ENCODE measurements around the gene EEF2K.

The EEF2K gene

GRCh38 chr16:22239131-22239805 lies 33.2 kb downstream of the EEF2K start:
- DNase-seq (ENCODE audit: insufficient read length, low spot score) (no peak), FAIRE-seq (no peak)

- FAIRE-seq = no peak
- no peak for DNase-seq (ENCODE audit: insufficient read length, low spot score)
Measured at GRCh38 chr16:22240023-22240710, 34.1 kb downstream of the EEF2K start.

GRCh38 chr16:22250522-22250921 lies 44.4 kb downstream of the EEF2K start:
- FAIRE-seq (no peak), DNase-seq (ENCODE audit: insufficient read length, low spot score) (no peak)

DNA sequence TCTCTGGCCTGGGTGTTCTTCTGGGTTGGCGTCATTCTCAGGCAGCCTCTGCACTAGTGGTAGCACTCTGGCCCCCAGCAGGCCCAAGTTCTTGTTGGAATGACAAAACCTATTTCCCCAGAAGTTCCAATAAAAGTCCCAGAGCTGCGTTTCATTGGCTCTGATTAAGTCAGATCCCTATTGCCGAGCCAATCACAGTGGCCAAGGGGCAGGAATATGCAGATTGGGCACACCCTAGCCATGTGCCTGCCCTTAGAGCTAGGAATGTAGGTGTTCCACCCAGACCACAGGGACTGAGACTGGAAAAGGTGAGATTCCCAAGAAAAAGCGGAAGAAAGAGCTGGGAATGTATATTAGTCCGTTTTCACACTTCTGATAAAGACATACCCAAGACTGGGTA lies 46.2 kb downstream of the EEF2K start:
- no peak for FAIRE-seq
- DNase-seq (ENCODE audit: insufficient read length, low spot score) = no peak

DNA sequence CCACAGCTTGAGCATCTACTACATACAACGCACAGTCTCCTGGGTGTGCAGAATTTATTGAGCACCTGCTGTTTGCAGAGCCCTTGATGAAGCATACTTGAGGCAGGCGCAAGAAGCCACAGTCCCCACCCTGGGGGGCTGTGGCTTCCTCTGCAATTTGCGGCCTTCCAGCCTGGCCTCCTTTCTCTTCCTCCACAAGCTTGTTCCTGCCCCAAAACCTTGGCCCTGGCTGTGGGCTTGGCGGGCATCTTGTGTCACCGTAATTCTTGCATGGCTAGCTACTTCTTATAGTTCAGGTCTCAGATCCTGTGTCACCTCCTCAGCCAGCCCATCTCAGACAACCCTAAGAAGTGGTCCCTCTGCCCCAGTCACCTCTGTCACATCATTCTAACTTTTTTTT lies 47.2 kb downstream of the EEF2K start:
- FAIRE-seq = no peak

DNA sequence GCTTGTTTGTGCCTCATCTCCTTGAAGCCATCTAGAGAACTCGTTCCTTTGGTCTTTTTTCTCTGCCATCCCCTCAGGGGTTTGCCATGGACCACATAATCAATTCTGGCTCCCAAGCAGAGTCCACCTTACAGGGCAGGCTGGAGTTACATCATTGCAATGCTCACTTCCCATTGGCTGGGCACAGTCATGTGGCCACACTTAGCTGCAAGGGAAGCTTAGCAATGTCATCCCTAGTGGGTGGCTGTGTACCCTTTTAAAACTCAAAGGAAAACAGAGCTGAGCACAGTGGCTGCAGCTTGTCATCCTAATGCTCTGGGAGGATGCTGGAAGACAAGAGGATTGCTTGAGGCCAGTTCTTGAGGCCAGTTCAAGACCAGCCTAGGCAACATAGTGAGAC lies 49.3 kb downstream of the EEF2K start:
- no peak for DNase-seq (ENCODE audit: insufficient read length, low spot score)
- no peak for FAIRE-seq

More for the DNA sequence above, 47.2 kb downstream of the EEF2K start:
- no peak for DNase-seq (ENCODE audit: insufficient read length, low spot score)

DNA sequence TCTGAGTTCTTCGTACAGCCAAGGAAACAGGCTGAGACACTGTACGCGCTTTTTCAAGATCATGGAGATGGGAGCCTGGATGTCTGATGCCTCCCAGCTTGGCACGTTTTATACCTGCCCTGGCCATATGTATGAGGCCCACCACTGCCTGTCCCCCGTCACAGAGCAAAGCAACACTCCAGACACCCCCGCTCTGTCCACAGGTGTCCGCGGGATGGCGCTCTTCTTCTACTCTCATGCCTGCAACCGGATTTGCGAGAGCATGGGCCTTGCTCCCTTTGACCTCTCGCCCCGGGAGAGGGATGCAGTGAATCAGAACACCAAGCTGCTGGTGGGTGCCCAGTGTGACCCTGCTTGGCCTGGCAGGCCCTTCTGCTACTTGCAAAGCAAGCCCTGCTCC lies 51.4 kb downstream of the EEF2K start:
- no peak for DNase-seq (ENCODE audit: insufficient read length, low spot score)
- no peak for FAIRE-seq

- FAIRE-seq = no peak
- no peak for DNase-seq (ENCODE audit: insufficient read length, low spot score)
Measured at GRCh38 chr16:22260490-22260889, 54.4 kb downstream of the EEF2K start.

- DNase-seq (ENCODE audit: insufficient read length, low spot score) = no peak
- FAIRE-seq = no peak
Measured at GRCh38 chr16:22262460-22262859, 56.4 kb downstream of the EEF2K start.

DNA sequence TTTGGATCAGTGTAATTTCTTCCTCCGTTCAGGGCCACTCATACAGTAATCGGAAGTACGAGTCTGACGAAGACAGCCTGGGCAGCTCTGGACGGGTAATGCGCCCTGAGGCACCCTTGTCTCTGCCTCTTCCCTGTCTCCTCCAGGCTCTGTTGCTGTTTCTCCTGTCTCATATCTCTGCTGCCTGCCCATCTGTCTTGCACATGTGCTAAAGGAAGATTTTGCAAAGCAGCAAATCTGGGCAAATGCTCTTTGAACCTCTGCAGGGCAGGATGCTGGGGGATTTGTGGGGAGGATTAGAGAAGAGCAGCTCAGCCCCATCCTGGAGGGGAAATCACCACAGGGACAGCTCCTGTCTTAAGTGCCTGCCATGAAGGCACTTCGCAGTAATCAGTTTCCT lies 58.7 kb downstream of the EEF2K start:
- FAIRE-seq (no peak), DNase-seq (ENCODE audit: insufficient read length, low spot score) (no peak)

DNA sequence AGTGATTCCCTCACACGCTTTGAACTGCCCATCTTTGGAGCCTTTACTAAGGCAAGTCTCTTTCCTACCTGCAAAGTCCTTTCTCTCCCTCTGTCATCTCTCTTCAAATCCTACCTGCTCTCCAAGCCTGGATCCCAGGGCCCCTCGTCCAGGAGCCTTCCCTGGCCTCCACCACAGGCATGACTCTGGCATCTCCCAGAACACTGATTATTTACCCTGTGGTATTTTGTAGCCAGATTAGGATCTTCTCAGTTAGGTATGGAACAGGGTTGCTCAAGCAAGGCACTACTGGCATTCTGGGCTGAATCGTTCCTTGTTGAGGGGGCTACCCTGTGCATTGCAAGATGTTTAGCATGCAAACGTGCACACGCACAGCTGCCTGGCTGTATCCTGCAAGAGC lies 59.3 kb downstream of the EEF2K start:
- FAIRE-seq = no peak
- no peak for DNase-seq (ENCODE audit: insufficient read length, low spot score)

- FAIRE-seq = no peak
- no peak for DNase-seq (ENCODE audit: insufficient read length, low spot score)
Measured at GRCh38 chr16:22266546-22266945, 60.5 kb downstream of the EEF2K start.

- no peak for FAIRE-seq
- DNase-seq (ENCODE audit: insufficient read length, low spot score) = no peak
Measured at GRCh38 chr16:22267764-22268163, 61.7 kb downstream of the EEF2K start.

DNA sequence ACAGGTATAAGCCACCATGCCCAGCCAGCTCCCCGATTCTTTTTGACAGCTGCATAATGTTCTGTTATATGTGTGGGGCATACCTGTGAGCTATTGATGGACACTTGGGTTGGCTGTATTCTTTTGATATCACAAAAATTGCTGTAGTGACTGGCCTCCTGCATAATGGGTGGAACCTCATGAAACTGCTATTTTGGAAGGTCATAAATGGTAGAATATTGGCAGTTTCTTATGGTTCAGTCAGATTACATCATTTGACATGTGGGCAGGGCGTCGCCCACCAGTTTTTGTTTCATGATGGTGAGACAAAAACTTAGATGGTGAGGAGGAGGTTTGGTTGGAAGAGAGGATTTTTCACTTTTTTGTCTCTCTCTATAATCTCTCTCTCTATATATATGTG lies 64.4 kb downstream of the EEF2K start:
- no peak for FAIRE-seq

GRCh38 chr16:22272870-22273650 lies 67.0 kb downstream of the EEF2K start:
- FAIRE-seq (no peak), DNase-seq (ENCODE audit: insufficient read length, low spot score) (no peak)

More for the DNA sequence above, 64.4 kb downstream of the EEF2K start:
- no peak for DNase-seq (ENCODE audit: insufficient read length, low spot score)

DNA sequence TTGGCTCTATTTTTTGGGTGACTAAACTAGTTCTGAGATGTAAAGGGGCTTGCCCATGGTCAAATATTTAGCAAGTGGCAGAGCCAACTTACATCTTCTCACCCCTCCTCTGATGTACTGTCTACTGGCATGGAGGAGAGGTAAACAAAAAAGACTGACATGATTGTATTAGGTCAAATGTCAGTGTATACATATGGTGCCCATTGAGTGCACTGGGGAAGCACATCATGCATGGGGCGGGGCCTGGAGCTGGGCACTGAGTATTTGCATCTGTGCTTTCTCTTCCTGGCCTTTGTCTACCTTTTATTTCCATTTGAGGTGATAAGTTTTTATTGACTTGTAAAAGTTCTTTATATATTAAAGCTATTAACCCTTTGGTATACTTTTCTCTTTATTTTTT lies 68.8 kb downstream of the EEF2K start:
- DNase-seq (ENCODE audit: insufficient read length, low spot score) = no peak
- no peak for FAIRE-seq

GRCh38 chr16:22278441-22279230 lies 72.6 kb downstream of the EEF2K start:
- no peak for FAIRE-seq
- DNase-seq (ENCODE audit: insufficient read length, low spot score) = no peak

DNA sequence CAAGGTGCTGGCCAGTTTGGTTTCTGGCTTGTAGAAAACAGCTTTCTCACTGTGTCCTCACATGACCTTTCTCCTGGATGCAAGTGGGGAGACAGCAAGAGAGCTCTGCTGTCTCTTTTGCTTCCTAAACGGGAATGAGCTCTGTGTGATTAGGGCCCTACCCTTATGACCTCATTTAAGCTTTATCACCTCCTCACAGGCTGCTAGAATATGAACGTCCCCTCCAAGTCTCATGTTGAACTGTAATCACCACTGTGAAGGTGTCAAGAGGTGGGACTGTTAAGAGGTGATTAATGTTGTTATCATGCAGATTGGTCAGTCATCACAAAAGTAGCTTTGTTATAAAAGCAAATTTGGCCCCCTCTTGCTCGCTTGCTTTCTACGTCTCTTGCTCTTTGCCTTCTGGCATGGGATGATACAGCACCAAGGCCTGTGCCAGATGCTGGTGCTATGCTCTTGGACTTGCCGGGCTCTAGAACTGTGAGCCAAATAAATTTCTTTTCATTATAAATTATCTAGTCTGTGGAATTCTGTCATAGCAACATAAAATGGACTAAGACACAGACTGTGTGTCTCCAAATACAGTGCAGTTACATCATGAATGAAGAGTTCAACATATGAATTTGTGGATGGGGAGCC lies 76.3 kb downstream of the EEF2K start:
- no peak for FAIRE-seq
- no peak for DNase-seq (ENCODE audit: insufficient read length, low spot score)

- no peak for FAIRE-seq
- no peak for DNase-seq (ENCODE audit: insufficient read length, low spot score)
Measured at GRCh38 chr16:22284637-22285036, 78.6 kb downstream of the EEF2K start.

- no peak for FAIRE-seq
Measured at GRCh38 chr16:22285080-22285479, 79.0 kb downstream of the EEF2K start.

More at GRCh38 chr16:22285080-22285479, 79.0 kb downstream of the EEF2K start:
- no peak for DNase-seq (ENCODE audit: insufficient read length, low spot score)

Data from HTR-8/SVneo (cell line).